ENCODE measurements around the gene VTA1.

DNA sequence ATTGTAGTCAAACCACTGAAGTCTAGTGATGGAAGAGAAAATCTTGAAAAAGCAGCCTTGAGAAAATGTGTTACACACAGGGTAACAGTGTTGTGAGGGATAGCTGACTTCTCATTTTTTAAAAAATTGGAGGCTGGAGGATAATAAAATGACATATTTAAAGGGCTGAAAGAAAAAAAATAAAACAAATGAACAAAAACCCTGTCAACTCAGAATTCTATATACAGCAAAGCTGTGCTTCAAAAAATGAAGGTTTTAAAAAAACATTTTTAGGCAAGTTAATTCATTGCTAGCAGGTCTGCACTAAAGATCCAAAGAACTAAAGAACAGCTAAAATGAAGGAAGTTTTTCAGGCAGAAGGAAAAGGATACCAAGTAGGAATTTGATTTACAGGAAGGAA is 31.1 kb downstream of the VTA1 start:
- TF ChIP-seq EZH2 (IDR thresholded peaks at IDR 0.05; ENCODE audit: low read depth, low read length, severe bottlenecking) (no peak), SP1 (IDR thresholded peaks at IDR 0.05; ENCODE audit: low read depth, low read length) (no peak), EP300 (IDR thresholded peaks at IDR 0.05; ENCODE audit: borderline replicate concordance in 1 of 2, low read depth in 2 of 2, low read length in 2 of 2) (no peak)

All from H1 (cell line).